ENCODE data around the gene PVR.

PVR gene

GRCh38 chr19:44617110-44617880, 26.4 kb upstream of the PVR start:
- TF ChIP-seq, protein P1, sequence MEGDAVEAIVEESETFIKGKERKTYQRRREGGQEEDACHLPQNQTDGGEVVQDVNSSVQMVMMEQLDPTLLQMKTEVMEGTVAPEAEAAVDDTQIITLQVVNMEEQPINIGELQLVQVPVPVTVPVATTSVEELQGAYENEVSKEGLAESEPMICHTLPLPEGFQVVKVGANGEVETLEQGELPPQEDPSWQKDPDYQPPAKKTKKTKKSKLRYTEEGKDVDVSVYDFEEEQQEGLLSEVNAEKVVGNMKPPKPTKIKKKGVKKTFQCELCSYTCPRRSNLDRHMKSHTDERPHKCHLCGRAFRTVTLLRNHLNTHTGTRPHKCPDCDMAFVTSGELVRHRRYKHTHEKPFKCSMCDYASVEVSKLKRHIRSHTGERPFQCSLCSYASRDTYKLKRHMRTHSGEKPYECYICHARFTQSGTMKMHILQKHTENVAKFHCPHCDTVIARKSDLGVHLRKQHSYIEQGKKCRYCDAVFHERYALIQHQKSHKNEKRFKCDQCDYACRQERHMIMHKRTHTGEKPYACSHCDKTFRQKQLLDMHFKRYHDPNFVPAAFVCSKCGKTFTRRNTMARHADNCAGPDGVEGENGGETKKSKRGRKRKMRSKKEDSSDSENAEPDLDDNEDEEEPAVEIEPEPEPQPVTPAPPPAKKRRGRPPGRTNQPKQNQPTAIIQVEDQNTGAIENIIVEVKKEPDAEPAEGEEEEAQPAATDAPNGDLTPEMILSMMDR (IDR thresholded peaks at IDR 0.05; ENCODE audit: borderline replicate concordance, control extremely low read depth, extremely low read depth, insufficient read depth, missing control alignments) = no peak
- DNase-seq (ENCODE audit: low spot score) = no peak
- in situ Hi-C loops (cut with MboI; ENCODE audit: low sequenced_read_pairs, unreplicated experiment) = no loop called here

DNA sequence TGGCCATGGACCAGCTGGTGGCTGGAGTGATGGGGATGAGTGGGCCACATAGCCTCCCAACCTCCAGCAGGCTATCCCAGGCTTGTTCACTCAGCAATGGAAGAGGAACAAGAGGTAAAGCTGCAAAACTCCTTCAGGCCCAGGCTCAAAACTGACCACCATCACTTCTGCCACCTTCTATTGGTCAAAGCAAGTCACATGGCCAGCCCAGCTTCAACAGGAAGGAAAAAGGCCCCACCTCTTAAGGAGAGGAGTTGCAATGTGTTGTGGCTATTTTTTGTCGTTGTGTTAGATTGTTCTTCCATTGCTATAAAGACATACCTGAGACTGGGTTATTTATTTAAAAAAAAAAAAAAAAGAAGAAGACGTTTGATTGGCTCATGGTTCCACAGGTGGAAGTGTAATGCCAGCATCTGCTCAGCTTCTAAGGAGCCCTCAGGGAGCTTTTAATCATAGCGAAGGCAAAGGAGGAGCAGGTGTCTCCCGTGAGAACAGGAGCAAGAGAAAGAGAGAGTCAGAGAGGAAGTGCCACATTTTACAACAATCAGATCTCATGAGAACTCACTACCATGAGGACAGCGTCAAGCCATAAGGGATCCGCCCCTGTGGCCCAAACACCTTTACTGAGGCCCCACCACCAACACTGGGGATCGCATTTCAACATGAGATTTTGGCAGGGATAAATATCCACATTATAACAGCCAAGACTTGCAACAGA, 24.9 kb upstream of the PVR start:
- no peak for DNase-seq (ENCODE audit: low spot score)
- TF ChIP-seq, protein P1 (IDR thresholded peaks at IDR 0.05; ENCODE audit: borderline replicate concordance, control extremely low read depth, extremely low read depth, insufficient read depth, missing control alignments) = no peak

GRCh38 chr19:44620667-44621066, 23.0 kb upstream of the PVR start:
- in situ Hi-C loops (cut with MboI; ENCODE audit: low sequenced_read_pairs, unreplicated experiment) = no loop called here
- TF ChIP-seq, protein P1 (IDR thresholded peaks at IDR 0.05; ENCODE audit: borderline replicate concordance, control extremely low read depth, extremely low read depth, insufficient read depth, missing control alignments) = no peak
- no peak for DNase-seq (ENCODE audit: low spot score)

More for the DNA sequence above, 24.9 kb upstream of the PVR start:
- in situ Hi-C loops (cut with MboI; ENCODE audit: low sequenced_read_pairs, unreplicated experiment) = no loop called here

- DNase-seq (ENCODE audit: low spot score) = no peak
- TF ChIP-seq, protein P1 (IDR thresholded peaks at IDR 0.05; ENCODE audit: borderline replicate concordance, control extremely low read depth, extremely low read depth, insufficient read depth, missing control alignments) = no peak
- in situ Hi-C loops (cut with MboI; ENCODE audit: low sequenced_read_pairs, unreplicated experiment) = no loop called here
These were observed 22.3 kb upstream of the PVR start for GRCh38 chr19:44621367-44621766.

GRCh38 chr19:44623080-44623479, 20.6 kb upstream of the PVR start:
- in situ Hi-C loops (cut with MboI; ENCODE audit: low sequenced_read_pairs, unreplicated experiment) = no loop called here
- no peak for DNase-seq (ENCODE audit: low spot score)

DNA sequence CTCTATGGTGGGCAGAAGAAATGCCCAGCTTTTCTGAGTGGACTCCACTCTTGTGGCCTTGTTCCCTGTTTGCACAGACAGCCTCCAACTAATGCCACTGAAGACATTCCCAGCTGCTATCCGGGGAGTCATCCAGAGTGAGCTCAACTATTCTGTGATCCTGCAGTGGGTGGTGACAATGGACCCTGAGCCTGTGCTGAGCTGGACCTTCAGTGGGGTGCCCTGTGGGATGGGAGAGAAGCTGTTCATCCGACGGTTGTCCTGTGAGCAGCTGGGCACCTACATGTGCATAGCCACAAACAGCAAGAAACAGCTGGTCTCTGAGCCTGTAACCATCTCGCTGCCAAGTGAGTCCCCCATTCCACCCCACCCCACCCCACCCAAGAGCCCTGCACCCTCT, 20.1 kb upstream of the PVR start:
- no peak for DNase-seq (ENCODE audit: low spot score)
- TF ChIP-seq, protein P1 (IDR thresholded peaks at IDR 0.05; ENCODE audit: borderline replicate concordance, control extremely low read depth, extremely low read depth, insufficient read depth, missing control alignments) = no peak
- in situ Hi-C loops (cut with MboI; ENCODE audit: low sequenced_read_pairs, unreplicated experiment) = no loop called here

More at GRCh38 chr19:44623080-44623479, 20.6 kb upstream of the PVR start:
- TF ChIP-seq, protein P1 (IDR thresholded peaks at IDR 0.05; ENCODE audit: borderline replicate concordance, control extremely low read depth, extremely low read depth, insufficient read depth, missing control alignments) = no peak
